Smooth muscle cell of the pulmonary artery (primary cell): ENCODE measurements around the gene TAF9. TPM values are rescaled to one million over a fixed set of nuclear protein-coding genes. Genes with fewer than 3 reads are reported as not detected.

Experiments used
- total RNA-seq: library from RNA; depleted of rRNA; stranded (reverse); fragments of >200 nt; gene quantifications from 2 replicates; pipeline ENCODE4 v1.2.3, GENCODE V29; 2014

Gene TAF9
- 54.2 and 64.8 TPM in 2 replicates for total RNA-seq

GRCh38 chr5:69369340-69370121, at the start of gene TAF9, which contains the start of the genes AK6 and RAD17:
Gene TAF9, minus strand, starts transcription at chr5:69369520. Its CDS starts 3,783 bp downstream, at chr5:69365737.
Gene AK6, minus strand, starts transcription at chr5:69369520. Its CDS starts 30 bp downstream, at chr5:69369490.
Gene RAD17, plus strand, starts transcription at chr5:69369818. Its CDS starts 2,391 bp downstream, at chr5:69372209.

GRCh38 chr5:69414885-69415583, 45.7 kb upstream of the TAF9 start, which contains the start of gene MARVELD2:
Gene MARVELD2, plus strand, starts transcription at chr5:69415116. Its CDS starts 4,270 bp downstream, at chr5:69419386.

Other genes starting within 250 kb of the TAF9 start
- gene CCNB1, start 202.4 kb downstream of the TAF9 start, total RNA-seq: 16.3 and 46.4 TPM in 2 replicates
- 3.2 and 8.1 TPM in 2 replicates for gene CENPH, start 179.9 kb downstream of the TAF9 start, total RNA-seq
- gene CDK7, start 134.6 kb downstream of the TAF9 start, total RNA-seq: 39.5 and 55.9 TPM in 2 replicates
- gene CCDC125, start 36.7 kb downstream of the TAF9 start, total RNA-seq: 5.2 and 5.3 TPM in 2 replicates
- gene AK6, start within 50 bp of the TAF9 start, total RNA-seq: 44.5 and 46.7 TPM in 2 replicates
- 17.3 and 20.8 TPM in 2 replicates for gene RAD17, start 298 bp upstream of the TAF9 start, total RNA-seq
- gene MARVELD2, start 45.6 kb upstream of the TAF9 start, total RNA-seq: 1.6 and 1.7 TPM in 2 replicates
- gene OCLN, start 123.3 kb upstream of the TAF9 start, total RNA-seq: 0.26 and 1.1 TPM in 2 replicates
- gene GTF2H2C, start 190.7 kb upstream of the TAF9 start, total RNA-seq: 25.1 and 28.0 TPM in 2 replicates